Measurements from ENCODE around the gene SLC35B1.

DNA sequence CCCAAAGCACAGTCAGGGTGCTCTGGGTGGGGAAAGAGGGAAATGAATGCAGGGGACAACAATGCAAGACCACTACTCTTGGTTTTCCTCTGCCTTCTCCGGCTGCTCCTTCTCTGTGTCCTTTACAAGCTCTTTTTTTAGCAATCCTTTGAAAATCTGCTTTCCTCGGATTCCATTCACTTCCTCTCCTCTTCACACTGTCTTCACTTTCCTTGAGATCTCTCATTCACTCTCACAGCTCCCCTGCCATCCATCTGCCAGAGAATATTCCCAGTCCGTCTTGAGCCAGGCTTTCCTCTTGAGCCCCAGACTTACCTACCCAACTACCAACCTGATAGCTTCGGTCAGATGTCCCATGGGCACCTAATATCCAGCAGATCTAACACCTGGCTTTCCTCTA, 18.9 kb downstream of the SLC35B1 start:
- TF ChIP-seq, protein P1, sequence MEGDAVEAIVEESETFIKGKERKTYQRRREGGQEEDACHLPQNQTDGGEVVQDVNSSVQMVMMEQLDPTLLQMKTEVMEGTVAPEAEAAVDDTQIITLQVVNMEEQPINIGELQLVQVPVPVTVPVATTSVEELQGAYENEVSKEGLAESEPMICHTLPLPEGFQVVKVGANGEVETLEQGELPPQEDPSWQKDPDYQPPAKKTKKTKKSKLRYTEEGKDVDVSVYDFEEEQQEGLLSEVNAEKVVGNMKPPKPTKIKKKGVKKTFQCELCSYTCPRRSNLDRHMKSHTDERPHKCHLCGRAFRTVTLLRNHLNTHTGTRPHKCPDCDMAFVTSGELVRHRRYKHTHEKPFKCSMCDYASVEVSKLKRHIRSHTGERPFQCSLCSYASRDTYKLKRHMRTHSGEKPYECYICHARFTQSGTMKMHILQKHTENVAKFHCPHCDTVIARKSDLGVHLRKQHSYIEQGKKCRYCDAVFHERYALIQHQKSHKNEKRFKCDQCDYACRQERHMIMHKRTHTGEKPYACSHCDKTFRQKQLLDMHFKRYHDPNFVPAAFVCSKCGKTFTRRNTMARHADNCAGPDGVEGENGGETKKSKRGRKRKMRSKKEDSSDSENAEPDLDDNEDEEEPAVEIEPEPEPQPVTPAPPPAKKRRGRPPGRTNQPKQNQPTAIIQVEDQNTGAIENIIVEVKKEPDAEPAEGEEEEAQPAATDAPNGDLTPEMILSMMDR (IDR thresholded peaks at IDR 0.05): no peak
- TF ChIP-seq POLR2A (IDR thresholded peaks at IDR 0.05) (no peak), POLR2AphosphoS5 (IDR thresholded peaks at IDR 0.05) (no peak)
